HCT116 (cell line): ENCODE measurements around the gene TOX3. TPM values are rescaled to one million over a fixed set of nuclear protein-coding genes. Genes with fewer than 3 reads are reported as not detected.

Experiments used
- ATAC-seq: fragments of 200-7000 bp; cut with Tn5 transposase; 2 replicates; pipeline ENCODE4 v1.9.1; 2020; ENCODE audit warnings: mild to moderate bottlenecking, moderate library complexity
- BruUV-seq: library from RNA; stranded (reverse); fragments of 400-500 nt; replicated peaks from 2 replicates; lab custom pipeline; 2021; lab: Mats Ljungman, UMichigan
- CTCF ChIA-PET: fragments of 300-600 bp; sonication (Branson Sonifier 250); formaldehyde crosslinking; loops from one replicate; lab custom pipeline; 2021; ENCODE audit warnings: antibody characterized with exemption; lab: Charles Lee
- POLR2A ChIA-PET: fragments of 300-600, 350-600 bp; sonication (Branson Sonifier 250); formaldehyde crosslinking; loops from one replicate; lab custom pipeline; 2021; ENCODE audit warnings: antibody characterized with exemption; lab: Charles Lee
- RAD21 ChIA-PET, 2 experiments: fragments of 300-600 bp; sonication (Branson Sonifier 250); formaldehyde crosslinking; loops; one replicate each; lab custom pipeline; 2023; ENCODE audit warnings: low total read pairs in 2 of 2; ENCODE audit not compliant: uncharacterized antibody in 2 of 2, unreplicated experiment in 2 of 2, low non-redundant PET in 1 of 2; lab: Charles Lee
- DNase-seq: peaks from one replicate; pipeline ENCODE4 v3.0.0-alpha.2; 2010; ENCODE audit warnings: low read depth, low spot score
- H2AFZ ChIP-seq: fragments of 200-600 bp; shearing (Covaris generic), sonication (generic); 2 replicates; pipeline ENCODE4 v1.6.1; 2017; ENCODE audit warnings: low read depth, mixed run types, mixed read lengths, antibody characterized with exemption, low read length; ENCODE audit not compliant: poor library complexity, severe bottlenecking
- H3K27ac ChIP-seq: 2 replicates; pipeline ENCODE4 v1.5.1; 2012; ENCODE audit warnings: low read depth, low read length
- H3K27me3 ChIP-seq: fragments of 200-600 bp; sonication (generic); 2 replicates; pipeline ENCODE4 v1.6.1; 2016; ENCODE audit warnings: mixed run types, low read length, mixed read lengths; ENCODE audit not compliant: insufficient read depth
- H3K36me3 ChIP-seq, 2 experiments: fragments of 200-500 bp in 1 of 2; fragments of 200-600 bp in 1 of 2; sonication (Bioruptor generic) in 1 of 2; sonication (generic) in 1 of 2; 2 replicates each; pipeline versions ENCODE4 v1.5.1 to v1.6.1; 2014 to 2016; ENCODE audit warnings: low read length in 2 of 2, inconsistent platforms in 1 of 2, mixed read lengths in 1 of 2, mixed run types in 1 of 2; ENCODE audit not compliant: insufficient read depth in 2 of 2, control insufficient read depth in 1 of 2
- H3K4me1 ChIP-seq, 2 experiments: fragments of 200-600 bp in 1 of 2; sonication (generic) in 1 of 2; 2 replicates each; pipeline versions ENCODE4 v1.5.1 to v1.6.1; 2012 to 2017; ENCODE audit warnings: low read length in 2 of 2, inconsistent platforms in 1 of 2, mild to moderate bottlenecking in 1 of 2, mixed read lengths in 1 of 2, mixed run types in 1 of 2, moderate library complexity in 1 of 2; ENCODE audit not compliant: insufficient read depth in 2 of 2, control insufficient read depth in 1 of 2
- H3K4me2 ChIP-seq: fragments of 200-600 bp; sonication (generic); 2 replicates; pipeline ENCODE4 v1.6.1; 2017; ENCODE audit warnings: mixed run types, low read length, mixed read lengths
- H3K4me3 ChIP-seq, 2 experiments: fragments of 200-600 bp in 1 of 2; sonication (generic) in 1 of 2; replicated peaks in 1 of 2; 2 replicates each; pipeline ENCODE4 v1.5.1; 2011 to 2016; ENCODE audit warnings: low read length in 2 of 2, control low read depth in 1 of 2, low read depth in 1 of 2, mild to moderate bottlenecking in 1 of 2, mixed read lengths in 1 of 2, mixed run types in 1 of 2
- H3K79me2 ChIP-seq: fragments of 200-600 bp; sonication (generic); 2 replicates; pipeline ENCODE4 v1.6.1; 2017; ENCODE audit warnings: mild to moderate bottlenecking, mixed run types, low read length, moderate library complexity, mixed read lengths; ENCODE audit not compliant: insufficient read depth
- H3K9ac ChIP-seq: fragments of 200-600 bp; sonication (generic); 2 replicates; pipeline ENCODE4 v1.6.1; 2016; ENCODE audit warnings: low read length, mixed read lengths
- H3K9me2 ChIP-seq: fragments of 200-600 bp; sonication (generic), shearing (Covaris generic); 2 replicates; pipeline ENCODE4 v1.6.1; 2017; ENCODE audit warnings: mixed run types, mild to moderate bottlenecking, moderate library complexity; ENCODE audit not compliant: insufficient read depth
- H3K9me3 ChIP-seq, 2 experiments: fragments of 200-500 bp in 1 of 2; fragments of 200-600 bp in 1 of 2; sonication (Bioruptor generic) in 1 of 2; sonication (generic) in 1 of 2; 2 replicates each; pipeline ENCODE4 v1.6.1; 2014 to 2017; ENCODE audit warnings: low read length in 2 of 2, mixed read lengths in 2 of 2, inconsistent platforms in 1 of 2, low read depth in 1 of 2, mild to moderate bottlenecking in 1 of 2, mixed run types in 1 of 2, moderate library complexity in 1 of 2; ENCODE audit not compliant: control insufficient read depth in 1 of 2, insufficient read depth in 1 of 2
- H4K20me1 ChIP-seq: fragments of 200-600 bp; sonication (generic), shearing (Covaris generic); 2 replicates; pipeline ENCODE4 v1.6.1; 2017; ENCODE audit warnings: mixed run types, mild to moderate bottlenecking, moderate library complexity; ENCODE audit not compliant: insufficient read depth
- CBX3 ChIP-seq: IDR thresholded peaks from 2 replicates; pipeline ENCODE4 v1.6.1; 2012; ENCODE audit warnings: low read depth
- CEBPB ChIP-seq: IDR thresholded peaks from 2 replicates; pipeline ENCODE4 v1.6.1; 2012; ENCODE audit warnings: low read depth
- EGR1 ChIP-seq: IDR thresholded peaks from 2 replicates; pipeline ENCODE4 v1.6.1; 2012; ENCODE audit warnings: low read depth
- EZH2 ChIP-seq: fragments of 200-600 bp; sonication (generic); IDR thresholded peaks from 2 replicates; pipeline ENCODE4 v1.6.1; 2017; ENCODE audit warnings: antibody characterized with exemption, mixed run types
- EZH2phosphoT487 ChIP-seq: fragments of 200-600 bp; IDR thresholded peaks from 2 replicates; pipeline ENCODE4 v1.6.1; 2018; ENCODE audit warnings: antibody characterized with exemption, borderline replicate concordance
- FOSL1 ChIP-seq: IDR thresholded peaks from 2 replicates; pipeline ENCODE4 v1.6.1; 2012; ENCODE audit warnings: low read depth
- JUND ChIP-seq: IDR thresholded peaks from 2 replicates; pipeline ENCODE4 v1.6.1; 2012
- POLR2A ChIP-seq: IDR thresholded peaks from 2 replicates; pipeline ENCODE4 v1.7.0; 2011; ENCODE audit warnings: borderline replicate concordance; ENCODE audit not compliant: insufficient read depth, insufficient read length; ENCODE audit errors: extremely low read depth
- POLR2AphosphoS5 ChIP-seq: IDR thresholded peaks from 2 replicates; pipeline ENCODE4 v1.6.1; 2011; ENCODE audit warnings: mild to moderate bottlenecking, low read depth, low read length, moderate library complexity
- REST ChIP-seq: IDR thresholded peaks from 2 replicates; pipeline ENCODE4 v1.6.1; 2012; ENCODE audit warnings: low read depth
- SIN3A ChIP-seq: IDR thresholded peaks from 2 replicates; pipeline ENCODE4 v1.6.1; 2012; ENCODE audit warnings: low read depth
- SP1 ChIP-seq: IDR thresholded peaks from 2 replicates; pipeline ENCODE4 v1.6.1; 2012; ENCODE audit warnings: low read depth
- SRF ChIP-seq: IDR thresholded peaks from 2 replicates; pipeline ENCODE4 v1.6.1; 2012; ENCODE audit warnings: low read depth
- YY1 ChIP-seq: IDR thresholded peaks from 2 replicates; pipeline ENCODE4 v1.6.1; 2011; ENCODE audit warnings: low read length, low read depth, moderate library complexity, mild to moderate bottlenecking; ENCODE audit not compliant: insufficient replicate concordance; ENCODE audit errors: extremely low read depth
- ZBTB33 ChIP-seq: IDR thresholded peaks from 2 replicates; pipeline ENCODE4 v1.6.1; 2011; ENCODE audit warnings: mild to moderate bottlenecking, low read length, moderate library complexity; ENCODE audit not compliant: insufficient replicate concordance; ENCODE audit errors: extremely low read depth
- ZFX ChIP-seq: fragments of 450-650 bp; IDR thresholded peaks from 2 replicates; pipeline ENCODE4 v1.6.1; 2017
- intact Hi-C: fragments of 100-400 bp; cut with micrococcal nuclease; formaldehyde crosslinking; loops from 2 replicates; pipeline ENCODE4 v1.10.0; 2022
- total RNA-seq: library from RNA; stranded (reverse); gene quantifications from one replicate; pipeline ENCODE4 v1.2.1, GENCODE V29; 2021; ENCODE audit not compliant: unreplicated experiment

TOX3 gene
- total RNA-seq, 1 experiment from 2014 or later: not detected

GRCh38 chr16:52556083-52556482 lies 9.1 kb upstream of the TOX3 start (continued):
- TF ChIP-seq EGR1: no peak
- TF ChIP-seq EZH2phosphoT487: no peak
- TF ChIP-seq POLR2AphosphoS5: no peak

GRCh38 chr16:52555572-52555971 lies 8.6 kb upstream of the TOX3 start:
- no TSS peak for BruUV-seq
- Histone ChIP-seq H3K4me3 (no peak overlapping the region), H3K4me2 (no peak overlapping the region), H3K36me3 (no peaks in the 10 kb centered on the region), H3K27ac (no peak overlapping the region), H3K79me2 (no peaks in the 10 kb centered on the region), H3K9ac (no peak overlapping the region), H3K27me3 (no peaks in the 10 kb centered on the region), H3K9me2 (no peaks in the 10 kb centered on the region), H4K20me1 (no peaks in the 10 kb centered on the region), H2AFZ (no peak overlapping the region), H3K4me1 (no peaks in the 10 kb centered on the region), H3K9me3 (no peaks in the 10 kb centered on the region; a peak in 1 of 4 replicates)
- TF ChIP-seq EZH2 (no peak), FOSL1 (no peak)
- ChIA-PET POLR2A (no interaction called here), RAD21 (no interaction called here), CTCF (no interaction called here)
- DNase-seq (no peak), ATAC-seq (no peak)
- intact Hi-C loops: no loop called here

GRCh38 chr16:52554334-52554733 lies 7.4 kb upstream of the TOX3 start:
- no peaks in the 10 kb centered on the region for H3K4me1 ChIP-seq
- H3K27me3 ChIP-seq: no peaks in the 10 kb centered on the region
- DNase-seq (no peak), ATAC-seq (no peak)
- ChIA-PET POLR2A (no interaction called here), RAD21 (no interaction called here), CTCF (no interaction called here)
- no peak overlapping the region for H3K4me3 ChIP-seq
- no peaks in the 10 kb centered on the region; a peak in 1 of 4 replicates for H3K9me3 ChIP-seq
- H2AFZ ChIP-seq: no peak overlapping the region
- H3K27ac ChIP-seq: no peak overlapping the region
- BruUV-seq: no TSS peak
- no peak overlapping the region for H3K4me2 ChIP-seq
- no peaks in the 10 kb centered on the region for H3K9me2 ChIP-seq
- no peak overlapping the region for H3K9ac ChIP-seq
- H3K36me3 ChIP-seq: no peaks in the 10 kb centered on the region
- H4K20me1 ChIP-seq: no peaks in the 10 kb centered on the region
- intact Hi-C loops: no loop called here
- H3K79me2 ChIP-seq: no peaks in the 10 kb centered on the region
- TF ChIP-seq SRF (no peak), EZH2phosphoT487 (no peak), EGR1 (no peak), EZH2 (no peak), JUND (no peak), REST (no peak), YY1 (no peak), POLR2A (no peak), CBX3 (no peak), ZFX (no peak), SIN3A (no peak), ZBTB33 (no peak), CEBPB (no peak), SP1 (no peak)
